Hematopoietic multipotent progenitor cell treated with erythropoietin and hydrocortisone succinate and interleukin-3 and kit ligand, for 8 days (in vitro differentiated cells): ENCODE measurements around the gene TXNDC8.
"Not testable (repeated sequence)": the region's sequence is repeated elsewhere in the genome, so short reads cannot be mapped to it uniquely, and the experiment has no call there.

Source experiments
- DNase-seq: peaks from one replicate; pipeline ENCODE4 v3.0.0-alpha.2; 2015

The TXNDC8 gene

DNA sequence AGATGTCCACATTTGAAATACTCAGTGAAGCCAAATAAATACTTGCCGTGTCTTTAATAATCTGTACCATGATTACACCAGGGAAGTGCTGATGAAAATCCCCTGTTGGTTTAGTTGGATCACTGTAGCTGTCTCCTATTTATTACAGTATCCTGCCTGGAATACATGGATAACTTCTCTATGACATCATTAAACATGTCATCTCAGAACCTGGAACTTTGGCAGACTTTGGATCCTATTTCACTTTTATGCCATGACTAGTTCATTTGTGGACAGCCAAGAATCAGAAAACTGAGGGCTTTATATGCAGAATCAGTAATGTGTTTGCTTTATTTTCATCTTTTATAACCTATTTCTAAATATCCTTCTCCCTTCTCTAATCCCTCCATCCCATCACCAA is at the start of gene TXNDC8:
TXNDC8 (minus strand) TSS at position 137 of the 400 bp plus-strand sequence.
- no peak for DNase-seq

DNA sequence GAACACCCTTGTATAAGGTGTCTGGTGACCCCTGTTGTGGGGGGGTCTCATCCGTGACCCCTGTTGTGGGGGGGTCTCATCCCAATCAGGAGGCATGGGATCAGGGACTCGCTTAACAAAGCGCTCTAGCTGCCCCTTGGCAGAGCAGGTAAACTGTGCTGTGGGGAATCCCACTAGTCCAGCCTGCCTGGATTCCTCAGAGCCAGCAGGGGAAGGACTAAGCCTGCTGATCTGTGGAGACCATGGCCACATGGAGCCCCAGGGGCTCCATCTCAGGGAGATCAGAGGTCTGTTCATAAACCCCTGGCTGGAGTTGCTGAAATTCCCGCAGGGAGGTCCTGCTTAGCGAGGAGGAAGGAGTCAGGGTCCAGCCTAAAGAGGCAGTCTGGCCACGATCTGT is 45.8 kb upstream of the TXNDC8 start:
- DNase-seq, result no peak

DNA sequence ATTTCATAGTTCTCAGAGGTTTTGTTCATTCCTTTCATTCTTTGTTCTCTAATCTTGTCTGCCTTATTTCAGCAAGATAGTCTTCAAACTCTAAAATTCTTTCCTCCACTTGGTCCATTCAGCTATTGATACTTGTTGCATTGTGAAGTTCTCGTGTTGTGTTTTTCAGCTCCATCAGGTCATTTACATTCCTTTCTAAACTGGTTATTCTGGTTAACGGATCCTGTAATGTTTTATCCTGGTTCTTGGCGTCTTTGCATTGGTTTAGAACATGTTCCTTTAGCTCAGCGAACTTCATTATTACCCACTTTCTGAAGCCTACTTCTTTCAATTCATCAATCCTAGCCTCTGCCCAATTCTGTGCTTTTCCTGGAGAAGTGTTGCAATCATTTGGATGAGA is 45.1 kb upstream of the TXNDC8 start:
- no peak for DNase-seq

DNA sequence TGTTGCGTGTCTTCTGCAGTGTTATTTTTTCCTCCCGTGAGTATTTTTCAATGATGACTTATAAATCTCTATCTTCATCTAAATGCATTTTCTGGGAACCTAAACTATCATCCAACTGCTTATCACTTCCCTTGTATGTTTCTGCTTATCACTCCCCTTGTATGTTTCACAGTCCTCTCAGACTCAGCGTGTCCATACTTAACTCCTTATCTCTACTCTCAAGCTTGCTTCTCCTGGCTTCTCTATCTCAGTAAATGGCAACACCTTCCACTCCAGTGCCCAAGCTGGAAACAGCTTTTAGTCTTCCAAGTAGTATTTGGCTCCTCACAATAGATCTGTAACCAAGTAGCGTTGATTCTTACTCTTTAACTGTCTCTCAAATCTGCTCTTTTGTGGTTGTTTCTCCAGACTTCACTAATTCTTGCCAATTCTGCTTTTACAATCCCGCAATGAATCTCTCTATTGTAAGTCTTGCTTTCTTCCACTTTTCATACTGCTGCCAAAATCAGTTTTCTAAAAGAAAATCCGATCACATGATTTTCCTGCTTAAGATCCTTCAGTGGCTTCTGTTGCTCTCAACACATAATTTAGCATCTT is 33.8 kb upstream of the TXNDC8 start:
- peak; percentile 94 for DNase-seq

DNA sequence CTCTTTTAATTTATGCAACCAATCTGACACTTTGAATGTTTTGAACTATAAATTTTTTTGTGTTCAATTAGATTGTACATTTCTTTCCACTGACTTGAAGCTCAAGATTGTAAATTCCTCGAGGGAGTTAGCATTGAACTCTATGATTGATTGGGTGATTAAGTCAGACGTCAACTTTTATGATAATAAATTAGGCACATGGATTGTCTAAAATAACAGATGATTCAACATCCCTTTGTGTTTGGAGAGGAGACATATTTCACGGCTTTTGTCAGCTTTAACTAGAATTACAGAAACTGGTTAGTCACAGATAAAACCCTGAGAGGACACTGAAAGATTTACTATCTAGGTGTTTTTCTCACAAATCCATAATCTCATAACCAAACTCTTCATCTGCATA is 32.7 kb upstream of the TXNDC8 start:
- DNase-seq, result no peak

DNA sequence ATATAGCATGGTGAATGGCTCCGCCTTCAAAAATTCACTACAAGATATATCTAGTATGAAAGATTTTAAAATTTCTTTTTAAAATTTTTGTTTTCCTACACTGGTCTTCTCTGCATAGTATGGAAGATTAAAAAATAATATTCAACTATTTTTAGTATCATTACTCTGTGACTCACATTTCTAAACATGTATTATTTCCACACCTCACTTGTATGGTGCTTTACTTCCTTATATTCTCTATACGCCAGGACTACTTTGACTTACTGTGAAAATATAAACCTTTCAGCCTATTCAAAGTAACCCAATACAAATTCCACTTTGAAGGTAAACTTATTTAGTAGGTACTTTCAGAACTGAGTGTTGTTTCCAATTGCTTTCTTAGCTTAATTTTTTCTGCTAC is 26.8 kb upstream of the TXNDC8 start:
- DNase-seq, result no peak

DNA sequence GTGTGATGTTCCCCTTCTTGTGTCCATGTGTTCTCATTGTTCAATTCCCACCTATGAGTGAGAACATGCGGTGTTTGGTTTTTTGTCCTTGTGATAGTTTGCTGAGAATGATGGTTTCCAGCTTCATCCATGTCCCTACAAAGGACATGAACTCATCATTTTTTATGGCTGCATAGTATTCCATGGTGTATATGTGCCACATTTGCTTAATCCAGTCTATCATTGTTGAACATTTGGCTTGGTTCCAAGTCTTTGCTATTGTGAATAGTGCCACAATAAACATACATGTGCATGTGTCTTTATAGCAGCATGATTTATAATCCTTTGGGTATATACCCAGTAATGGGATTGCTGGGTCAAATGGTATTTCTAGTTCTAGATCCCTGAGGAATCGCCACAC is 21.3 kb upstream of the TXNDC8 start:
- DNase-seq, result not testable (repeated sequence)

DNA sequence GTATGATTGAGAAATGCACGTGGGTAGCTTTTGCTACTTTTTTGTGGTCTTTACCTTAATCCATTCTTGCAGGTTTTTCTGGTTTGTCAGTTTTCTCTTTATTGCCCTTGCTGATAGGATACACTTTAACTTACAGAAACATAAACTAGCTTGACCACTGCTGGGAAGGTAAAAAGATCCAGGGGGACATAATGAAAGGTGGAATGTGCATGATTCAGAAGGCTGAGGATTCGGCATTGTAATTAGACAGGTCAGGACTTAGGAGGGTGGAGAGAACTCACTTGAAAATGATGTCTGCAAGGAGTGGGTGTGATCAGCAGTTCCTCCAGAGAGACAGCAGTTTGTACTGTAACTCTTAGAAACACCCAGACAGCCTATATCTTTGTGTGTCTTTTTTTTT is 19.8 kb upstream of the TXNDC8 start:
- DNase-seq, result no peak

DNA sequence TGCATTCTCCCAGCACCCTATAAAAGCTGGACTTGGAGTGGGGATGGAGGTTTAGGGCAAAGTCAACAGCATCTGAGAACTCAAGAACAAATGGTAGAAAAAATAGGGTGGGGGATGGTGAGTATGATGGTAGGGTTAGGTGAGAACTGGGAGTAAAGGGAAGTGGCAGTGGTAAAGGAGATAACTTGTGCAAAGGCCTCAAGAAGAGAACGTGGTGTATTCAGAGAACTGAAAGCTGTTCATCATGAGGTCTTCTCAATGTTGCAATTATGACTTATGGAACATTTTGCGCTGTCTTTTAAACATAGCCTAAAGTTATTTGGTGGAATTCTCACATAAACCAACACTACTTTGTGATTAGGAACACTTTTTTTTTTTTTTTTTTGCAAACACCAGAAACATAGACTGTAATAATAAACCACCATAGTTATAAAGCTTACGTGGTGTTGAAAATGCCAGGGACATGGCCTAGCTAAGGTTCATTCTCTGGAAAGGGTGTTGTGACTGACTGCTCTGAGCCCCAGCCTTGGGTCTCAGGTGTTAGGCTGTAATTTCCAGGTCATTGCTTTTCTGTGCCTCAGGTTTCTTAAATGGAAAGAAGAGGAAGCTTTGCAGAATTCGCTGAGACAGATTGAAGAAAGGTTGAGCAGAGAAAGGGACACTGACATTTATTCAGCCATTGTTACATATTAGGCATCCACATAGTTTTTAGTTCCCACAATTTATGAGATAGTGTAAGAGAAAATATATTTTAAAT is 19.2 kb upstream of the TXNDC8 start:
- DNase-seq, result no peak

DNA sequence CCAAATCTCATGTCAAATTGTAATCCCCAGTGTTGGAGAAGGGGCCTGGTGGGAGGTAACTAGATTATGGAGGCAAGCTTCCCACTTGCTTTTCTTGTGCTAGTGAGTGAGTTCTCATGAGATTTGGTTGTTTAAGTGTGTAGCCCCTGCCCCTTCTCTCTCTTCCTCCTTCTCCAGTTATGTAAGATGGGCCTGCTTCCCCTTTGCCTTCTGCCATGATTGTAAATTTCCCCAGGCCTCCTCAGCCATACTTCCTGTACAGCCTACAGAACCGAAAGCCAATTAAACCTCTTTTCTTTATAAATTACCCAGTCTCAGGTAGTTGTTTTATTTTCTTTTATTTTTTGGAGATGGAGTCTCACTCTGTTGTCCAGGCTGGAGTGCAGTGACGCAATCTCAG is 18.2 kb upstream of the TXNDC8 start:
- no peak for DNase-seq

DNA sequence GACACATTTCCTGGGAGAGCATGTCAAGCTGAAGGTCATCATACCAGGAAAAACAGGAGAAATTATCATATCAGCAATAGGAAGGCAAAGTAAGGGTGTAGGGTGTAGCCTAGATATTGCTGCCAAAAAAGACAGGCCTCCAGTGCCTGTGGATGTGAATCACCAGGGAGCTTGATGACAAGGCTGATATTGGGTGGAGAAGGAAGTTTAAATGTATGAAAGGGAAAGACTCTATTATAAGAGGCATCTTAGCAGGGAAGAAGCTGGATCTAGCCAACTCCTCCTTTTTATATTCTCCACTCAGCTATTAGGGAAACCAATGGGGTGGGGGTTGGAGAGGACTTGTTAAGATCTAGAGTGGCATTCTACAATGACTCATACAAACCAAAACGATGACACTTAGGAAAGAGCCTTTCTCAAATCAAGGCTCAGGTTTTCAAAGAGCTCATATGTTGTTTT is 13.4 kb upstream of the TXNDC8 start:
- DNase-seq, result peak; percentile 30

DNA sequence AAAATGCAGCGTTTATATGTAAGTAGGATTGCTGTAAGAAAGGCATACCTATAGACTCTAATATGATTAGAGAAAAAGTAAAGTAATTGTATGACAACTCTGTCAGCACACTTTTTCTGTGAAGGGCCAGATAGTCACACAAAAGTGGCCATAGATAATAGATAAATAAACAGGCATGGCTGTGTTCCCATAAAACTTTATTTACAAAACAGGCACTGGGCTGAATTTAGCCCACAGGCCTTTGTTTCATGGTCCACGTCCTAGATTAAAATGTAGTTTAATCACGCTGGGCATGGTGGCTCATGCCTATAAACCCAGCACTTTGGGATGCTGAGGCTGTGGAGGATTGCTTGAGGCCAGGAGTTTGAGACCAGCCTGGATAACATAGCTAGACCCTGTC is 8.7 kb upstream of the TXNDC8 start:
- DNase-seq, result no peak

DNA sequence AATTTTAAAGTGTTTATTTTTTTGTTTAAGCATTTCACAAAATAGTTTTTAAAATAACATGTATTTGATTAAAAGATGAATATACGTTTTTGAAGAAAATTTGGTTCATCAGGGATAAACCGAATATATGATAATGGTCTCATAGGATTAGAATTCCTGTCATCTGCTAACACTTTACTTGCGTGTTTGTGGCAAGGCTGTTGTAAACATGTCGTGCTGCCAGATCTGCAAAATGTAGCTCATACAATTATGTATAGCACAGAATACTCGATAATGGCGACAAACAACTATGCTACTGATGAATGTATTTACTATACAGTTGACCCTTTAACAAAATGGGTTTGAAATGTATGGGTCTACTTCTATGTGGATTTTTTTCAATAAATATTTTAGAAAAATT is 7.2 kb upstream of the TXNDC8 start:
- DNase-seq, result no peak

DNA sequence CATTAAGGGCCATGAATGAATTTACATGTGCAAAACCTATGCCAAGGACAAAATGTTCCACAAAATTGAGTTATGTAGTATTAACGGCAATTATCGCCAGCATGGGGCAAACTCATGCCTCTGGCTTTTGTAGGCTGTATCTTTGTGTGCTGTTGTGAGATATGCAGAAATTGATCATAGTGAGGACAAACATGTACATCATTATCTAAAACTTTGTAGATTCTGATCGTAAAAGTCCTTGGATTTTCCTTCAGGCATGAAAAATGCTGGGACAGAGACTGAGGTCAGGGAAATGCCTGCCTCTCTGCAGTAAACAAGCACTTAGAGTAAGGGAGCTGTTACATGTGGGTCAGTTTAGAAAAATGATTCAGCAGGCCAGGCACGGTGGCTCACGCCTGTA is 5.9 kb upstream of the TXNDC8 start:
- DNase-seq, result no peak

DNA sequence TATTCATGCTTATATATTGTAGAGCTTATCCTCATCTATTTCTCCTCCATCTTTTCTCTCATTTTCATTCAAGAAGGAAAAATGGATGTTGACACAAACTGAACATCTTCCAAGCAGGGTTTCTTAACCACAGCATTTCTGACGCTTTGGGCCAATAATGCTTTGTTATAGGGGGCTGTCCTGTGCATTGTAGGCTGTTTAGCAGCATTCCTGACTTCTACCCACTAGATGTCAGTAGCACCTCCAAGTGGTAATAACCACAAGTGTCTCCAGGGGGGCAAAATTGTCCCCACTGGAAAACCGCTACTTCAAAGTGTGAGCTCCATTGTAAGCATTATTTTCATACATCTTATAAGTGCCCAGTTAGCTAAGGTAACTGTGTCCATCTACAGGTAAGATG is 2.6 kb upstream of the TXNDC8 start:
- peak; percentile 39 for DNase-seq

DNA sequence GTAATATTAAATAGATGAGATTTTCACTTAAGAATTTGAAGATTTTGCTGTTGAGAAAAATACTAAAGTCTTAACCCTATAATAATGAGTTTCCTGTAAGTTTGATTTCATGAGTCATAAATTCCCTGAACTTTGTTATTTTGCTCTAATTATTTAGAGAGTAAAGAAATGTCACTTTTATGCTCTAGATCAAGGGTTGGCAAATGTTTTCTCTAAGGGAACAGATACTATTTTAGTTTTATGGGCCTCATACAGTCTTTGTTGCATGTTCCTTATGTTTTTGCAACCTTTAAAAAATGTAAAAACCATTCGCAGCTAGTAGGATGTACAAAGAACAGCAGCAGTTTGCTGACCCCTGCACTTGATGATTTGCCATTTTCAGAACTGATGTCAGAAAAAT is 480 bp upstream of the TXNDC8 start:
- DNase-seq, result no peak

DNA sequence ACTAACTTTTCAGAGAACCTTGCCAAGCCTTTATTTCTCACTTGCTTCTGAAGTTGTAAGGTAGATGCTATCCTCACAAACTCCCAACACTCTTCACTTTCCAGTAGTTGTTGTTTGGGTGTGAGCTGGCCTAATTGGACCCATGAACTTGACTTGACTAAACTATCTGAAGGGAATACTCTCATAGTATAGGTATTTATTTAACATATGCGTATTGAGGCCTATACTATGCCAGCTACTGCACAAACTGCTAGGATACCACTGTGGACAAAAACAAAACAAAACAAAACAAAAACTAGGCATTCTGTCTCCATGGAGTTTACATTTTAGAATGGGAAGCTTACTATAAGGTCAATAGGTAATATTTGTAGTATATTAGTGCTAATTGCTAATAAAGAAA is 1.3 kb downstream of the TXNDC8 start:
- no peak for DNase-seq

DNA sequence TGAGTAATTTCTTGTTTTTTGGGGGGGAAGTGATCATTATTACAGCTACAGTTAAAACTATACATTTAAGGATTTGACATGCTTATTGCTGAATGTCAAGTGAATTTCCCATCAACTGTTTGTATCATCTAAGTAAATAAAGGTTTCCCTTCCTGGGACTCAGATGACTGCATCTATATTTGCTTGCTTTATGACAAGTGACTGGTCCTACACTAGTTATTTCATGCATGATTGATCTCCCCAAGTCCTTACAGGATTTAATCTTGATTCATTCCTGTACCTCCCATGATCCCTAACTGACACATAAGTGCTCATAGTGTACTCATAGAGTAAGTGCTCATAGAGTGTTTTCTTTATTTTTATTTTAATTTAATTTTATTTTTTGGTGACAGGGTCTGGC is 2.8 kb downstream of the TXNDC8 start:
- DNase-seq, result no peak

DNA sequence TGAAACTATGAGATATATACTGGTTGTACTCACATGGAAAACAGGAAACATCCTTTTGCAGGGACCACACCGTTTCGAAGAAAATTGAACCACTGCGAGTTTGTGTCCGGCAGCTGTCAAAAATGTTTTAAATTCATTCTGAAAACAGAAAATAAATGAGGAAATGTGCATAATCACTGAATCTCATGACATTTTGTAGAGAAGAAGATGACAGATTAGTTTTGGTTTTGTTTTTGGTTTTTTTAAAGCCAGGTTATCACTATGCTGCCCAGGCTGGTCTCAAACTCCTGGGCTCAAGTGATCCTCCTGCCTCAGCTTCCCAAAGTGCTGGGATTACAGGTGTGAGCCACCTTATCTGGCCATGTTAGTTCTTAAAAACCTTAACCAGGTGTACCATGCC is 3.5 kb downstream of the TXNDC8 start:
- no peak for DNase-seq

DNA sequence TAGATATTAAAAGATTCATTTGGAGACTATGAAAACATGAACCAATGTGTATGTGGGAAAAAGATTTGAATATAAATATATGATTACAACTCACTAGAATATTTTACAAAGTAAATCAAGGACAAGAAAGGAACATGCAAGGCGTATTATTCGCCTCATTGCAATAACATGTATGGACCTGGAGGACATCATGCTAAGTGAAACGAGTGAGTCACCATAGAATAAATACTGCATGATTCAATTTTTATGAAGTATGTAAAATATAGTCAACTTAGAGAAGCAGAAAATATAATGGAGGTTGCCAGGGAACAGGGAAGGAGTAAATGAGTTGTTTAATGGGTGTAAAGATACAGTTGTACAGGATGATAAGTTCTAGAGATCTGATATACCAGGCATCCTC is 4.9 kb downstream of the TXNDC8 start:
- no peak for DNase-seq

DNA sequence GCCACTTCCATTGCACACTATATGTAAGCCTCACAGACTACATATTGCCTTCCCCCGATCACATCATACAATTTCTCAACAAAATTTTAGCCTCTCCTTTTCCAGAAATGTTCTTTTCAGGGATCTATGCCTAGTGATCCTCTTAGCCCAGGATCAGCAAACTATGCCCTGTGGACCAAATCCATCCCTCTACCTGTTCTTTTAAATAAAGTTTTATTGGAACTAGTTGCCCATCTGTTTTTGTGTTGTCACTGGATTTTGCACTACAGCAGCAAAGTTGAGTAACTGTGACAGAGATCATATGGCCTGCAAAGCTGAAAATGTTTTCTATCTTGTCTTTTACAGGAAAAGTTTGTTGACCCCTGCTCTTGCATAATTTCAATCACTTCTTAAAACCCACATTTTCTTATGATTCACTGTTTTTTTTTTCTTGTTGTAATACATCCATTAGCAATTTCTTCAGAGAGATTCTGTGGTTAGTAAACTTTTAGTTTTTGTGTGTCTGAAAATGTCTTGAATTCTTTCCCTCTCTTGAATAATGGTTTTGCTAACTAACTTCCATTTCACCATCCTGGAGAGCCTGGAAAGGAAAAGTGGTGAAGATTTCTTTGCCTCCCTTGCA is 7.1 kb downstream of the TXNDC8 start:
- no peak for DNase-seq

DNA sequence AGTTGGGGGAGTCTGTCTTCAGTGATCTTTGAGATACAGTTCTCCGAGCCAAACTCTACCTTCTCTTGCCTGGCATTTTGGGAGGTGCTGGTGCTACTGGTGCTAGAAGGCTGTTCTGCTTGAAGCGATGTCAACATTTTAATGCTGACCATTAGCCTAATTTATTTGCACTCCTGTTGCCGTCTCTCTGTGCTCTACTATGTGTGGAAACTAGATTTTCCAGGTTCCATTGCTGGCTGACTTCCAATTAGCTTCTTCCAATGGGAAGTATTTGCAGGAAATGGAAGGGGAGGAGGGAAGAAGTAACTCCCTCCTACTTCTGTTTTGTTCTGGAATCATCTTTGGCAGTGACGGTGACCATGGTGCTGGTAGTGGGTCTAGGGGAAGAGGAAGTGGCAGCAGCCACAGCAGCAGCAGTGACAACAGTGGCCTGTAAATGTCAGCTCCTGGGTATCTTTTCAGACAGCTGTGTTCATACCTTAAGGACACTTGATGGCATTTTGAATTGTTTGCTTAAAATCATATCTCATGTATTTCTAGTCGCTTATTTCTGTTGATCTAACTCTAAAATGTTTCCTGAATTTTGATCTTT is 7.9 kb downstream of the TXNDC8 start:
- DNase-seq, result no peak

DNA sequence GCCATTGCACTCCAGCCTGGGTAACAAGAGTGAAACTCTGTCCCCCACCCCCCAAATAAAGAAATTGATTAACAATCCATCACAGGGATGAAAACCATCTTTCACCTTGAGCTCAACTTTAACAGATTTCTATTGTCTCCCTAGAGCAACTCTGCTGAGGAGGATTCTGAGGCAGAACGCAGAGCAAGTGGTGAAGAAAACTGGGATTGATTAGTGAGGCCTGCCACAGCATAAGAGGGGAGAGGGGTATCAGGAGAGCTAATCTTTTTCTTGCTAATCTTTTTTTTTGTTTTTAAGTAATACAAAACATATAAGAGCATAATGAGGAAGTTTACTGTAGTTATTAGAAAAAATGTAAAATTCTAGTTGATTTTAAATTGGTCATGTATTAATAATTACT is 8.9 kb downstream of the TXNDC8 start:
- no peak for DNase-seq

DNA sequence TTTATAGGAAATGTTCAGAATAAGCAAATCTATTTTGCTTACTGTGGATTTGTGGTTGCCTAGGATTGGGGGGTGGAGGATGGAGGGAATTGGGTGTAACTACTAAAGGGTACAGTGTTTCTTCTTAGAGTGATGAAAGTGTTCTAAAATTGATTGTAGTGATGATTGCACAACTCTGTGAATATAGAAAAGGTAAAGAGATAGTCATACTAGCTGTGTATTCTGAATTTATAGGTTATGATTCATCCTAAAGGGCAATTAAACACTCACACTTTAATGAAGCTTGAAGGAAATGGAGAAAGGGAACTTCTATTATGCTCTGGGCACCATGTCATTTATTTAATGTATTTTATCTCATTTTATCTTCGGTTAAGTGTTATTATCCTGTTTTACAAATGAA is 9.9 kb downstream of the TXNDC8 start:
- DNase-seq, result no peak
